Esophagus (tissue), 2 donors: ENCODE measurements around the gene ELP1. TPM values are rescaled to one million over a fixed set of nuclear protein-coding genes. Genes with fewer than 3 reads are reported as not detected.
"Not testable (repeated sequence)": the region's sequence is repeated elsewhere in the genome, so short reads cannot be mapped to it uniquely, and the experiment has no call there.

ENCODE experiments used
- H3K27ac ChIP-seq, 2 donors: one replicate each; pipeline ENCODE4 v1.5.1; 2013; ENCODE audit warnings: low read depth in 2 of 2, mild to moderate bottlenecking in 2 of 2, inconsistent platforms in 1 of 2, low read length in 1 of 2, moderate library complexity in 1 of 2
- H3K27me3 ChIP-seq, 2 donors: one replicate each; pipeline ENCODE4 v1.6.1; 2013; ENCODE audit warnings: low read length in 2 of 2, control low read depth in 1 of 2, mild to moderate bottlenecking in 1 of 2; ENCODE audit not compliant: insufficient read depth in 2 of 2, control insufficient read depth in 1 of 2
- H3K36me3 ChIP-seq, 2 donors: one replicate each; pipeline ENCODE4 v1.6.1; 2013; ENCODE audit warnings: low read length in 1 of 2; ENCODE audit not compliant: control insufficient read depth in 2 of 2, insufficient read depth in 2 of 2
- H3K4me1 ChIP-seq, 2 donors: one replicate each; pipeline ENCODE4 v1.6.1; 2013; ENCODE audit warnings: low read length in 1 of 2; ENCODE audit not compliant: control insufficient read depth in 2 of 2, insufficient read depth in 2 of 2
- H3K4me3 ChIP-seq, 2 donors: one replicate each; pipeline ENCODE4 v1.5.1; 2013; ENCODE audit warnings: low read length in 2 of 2, mild to moderate bottlenecking in 2 of 2, low read depth in 1 of 2, moderate library complexity in 1 of 2
- H3K9me3 ChIP-seq, 2 donors: one replicate each; pipeline ENCODE4 v1.6.1; 2013; ENCODE audit warnings: mild to moderate bottlenecking in 2 of 2, low read depth in 1 of 2, low read length in 1 of 2, moderate library complexity in 1 of 2; ENCODE audit not compliant: control insufficient read depth in 2 of 2, insufficient read depth in 1 of 2
- WGBS, 2 donors: extraction: QIAGEN DNeasy Blood & Tissue Kit; methylation state at CpG; one replicate each; pipeline ENCODE4 v1.1.7; 2013; 5-methylcytosine and 5-hydroxymethylcytosine counted together
- polyA plus RNA-seq, 2 donors: library from polyadenylated mRNA; stranded (reverse); fragments of 200-250 nt; gene quantifications; one replicate each; pipeline ENCODE4 v1.2.3, GENCODE V29; 2013
- donor health status: healthy with polysubstance abuse.
- donor health status: Bipolar disorder and iron deficiency.

ELP1 gene
- polyA plus RNA-seq, 2 donors: 8.9 to 9.5 TPM

GRCh38 chr9:108937561-108938305, 3.8 kb upstream of the ELP1 start:
- H3K4me3 ChIP-seq: no peak overlapping the region
- H3K9me3 ChIP-seq: no peaks in the 10 kb centered on the region
- 83 to 87% methylated on average over 5 of the region's 5 CpGs for WGBS, 2 donors
- H3K36me3 ChIP-seq: peaks cover 0 to 3% of the 10 kb centered on the region in 2 donors
- H3K27ac ChIP-seq: no peak overlapping the region
- H3K4me1 ChIP-seq: no peaks in the 10 kb centered on the region
- H3K27me3 ChIP-seq: no peaks in the 10 kb centered on the region

GRCh38 chr9:108934323-108934893, 484 bp upstream of the ELP1 start, which contains the start of gene ABITRAM:
Gene ABITRAM, plus strand, starts transcription at chr9:108934400. Its CDS starts 87 bp downstream, at chr9:108934487.
- WGBS, 2 donors: 0 to 1% methylated on average over 47 of the region's 47 CpGs
- Histone ChIP-seq H3K4me1 (no peaks in the 10 kb centered on the region), H3K27ac (peak within 1 kb of the TSS; percentile 88 to 92), H3K4me3 (peak within 1 kb of the TSS; percentile 68 to 73), H3K27me3 (no peaks in the 10 kb centered on the region), H3K36me3 (no peaks in the 10 kb centered on the region), H3K9me3 (no peaks in the 10 kb centered on the region)

DNA sequence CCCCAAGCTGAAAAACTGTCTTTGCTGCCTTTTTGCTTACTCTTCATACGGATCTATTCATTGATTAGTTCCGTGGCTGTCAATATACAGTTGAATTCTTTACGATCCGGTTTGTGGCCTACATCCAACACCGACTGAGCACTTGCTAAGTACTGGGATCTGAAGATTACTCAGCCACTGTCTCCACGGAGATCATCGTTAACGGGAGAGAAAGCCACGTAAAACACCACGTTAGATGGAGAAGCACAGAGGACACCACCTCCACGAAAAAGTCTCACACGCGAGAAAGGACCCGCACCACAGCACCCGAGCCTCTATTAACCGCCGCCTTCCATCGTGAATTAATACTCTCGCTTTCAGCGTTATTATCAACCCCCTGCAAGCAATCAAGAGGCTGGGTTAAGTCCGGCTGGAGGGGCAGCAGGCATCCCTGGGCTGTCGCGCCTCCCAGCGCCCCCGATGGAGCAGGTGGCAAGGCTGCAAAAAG, 650 bp downstream of the ELP1 start:
- Histone ChIP-seq H3K27ac (peak overlapping the region; percentile 88 to 92), H3K9me3 (no peaks in the 10 kb centered on the region), H3K4me1 (no peaks in the 10 kb centered on the region), H3K4me3 (peak overlapping the region; percentile 68 to 73), H3K27me3 (no peaks in the 10 kb centered on the region), H3K36me3 (no peaks in the 10 kb centered on the region)
- WGBS, 2 donors: 0 to 1% methylated on average over 25 of the region's 25 CpGs

GRCh38 chr9:108928386-108928785, 5.5 kb downstream of the ELP1 start:
- Histone ChIP-seq H3K36me3 (peaks cover 4 to 15% of the 10 kb centered on the region in 2 donors), H3K4me3 (no peak overlapping the region), H3K9me3 (peaks cover 0 to 2% of the 10 kb centered on the region in 2 donors), H3K4me1 (no peaks in the 10 kb centered on the region), H3K27me3 (no peaks in the 10 kb centered on the region), H3K27ac (no peak overlapping the region)
- 78 to 92% methylated on average over 2 of the region's 2 CpGs for WGBS, 2 donors

DNA sequence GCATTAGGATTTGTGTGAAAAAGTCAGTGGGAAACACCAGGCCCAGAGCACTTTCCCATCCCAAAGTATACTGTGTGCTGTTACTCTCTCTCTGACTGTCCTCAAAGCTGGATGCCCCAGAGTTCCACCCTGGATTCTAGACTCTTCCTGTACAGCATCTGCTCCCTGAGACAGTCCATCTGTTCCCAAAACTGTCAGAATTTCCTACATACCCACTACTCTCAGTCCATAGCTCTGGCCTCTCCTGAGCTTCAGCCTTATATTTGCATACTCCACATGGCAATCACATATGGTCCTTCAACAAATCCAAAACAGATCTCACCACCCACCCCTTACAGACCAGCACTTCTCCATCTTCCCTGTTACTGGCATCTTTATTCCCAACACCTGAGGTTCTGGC, 9.5 kb downstream of the ELP1 start:
- H3K36me3 ChIP-seq: peaks cover 8 to 17% of the 10 kb centered on the region in 2 donors
- peaks cover 0 to 2% of the 10 kb centered on the region in 2 donors for H3K9me3 ChIP-seq
- no peak overlapping the region for H3K27ac ChIP-seq
- H3K27me3 ChIP-seq: no peaks in the 10 kb centered on the region
- no peak overlapping the region for H3K4me3 ChIP-seq
- no peaks in the 10 kb centered on the region for H3K4me1 ChIP-seq

GRCh38 chr9:108921200-108921599, 12.7 kb downstream of the ELP1 start:
- Histone ChIP-seq H3K27ac (no peak overlapping the region), H3K4me3 (no peak overlapping the region), H3K4me1 (no peaks in the 10 kb centered on the region), H3K27me3 (no peaks in the 10 kb centered on the region), H3K9me3 (peaks cover 0 to 2% of the 10 kb centered on the region in 2 donors), H3K36me3 (peaks cover 8 to 15% of the 10 kb centered on the region in 2 donors)
- WGBS, 2 donors: 89 to 95% methylated on average over 1 of the region's 1 CpG

DNA sequence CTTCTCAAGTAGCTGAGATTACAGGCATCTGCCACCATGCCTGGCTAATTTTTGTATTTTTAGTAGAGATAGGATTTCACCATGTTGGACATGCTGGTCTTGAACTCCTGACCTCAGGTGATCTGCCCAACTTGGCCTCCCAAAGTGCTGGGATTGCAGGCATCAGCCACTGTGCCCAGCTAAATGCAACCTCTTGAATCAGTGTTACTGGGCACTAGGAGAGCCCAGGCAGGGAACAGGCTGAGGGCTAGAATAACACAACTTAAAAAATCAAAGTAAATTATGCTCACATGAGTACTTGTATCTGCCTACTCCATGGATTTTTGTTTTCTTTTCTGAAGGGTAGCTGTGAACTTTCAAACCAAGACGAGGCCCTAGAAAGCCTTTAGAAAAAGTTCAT, 13.5 kb downstream of the ELP1 start:
- WGBS, 2 donors: 97 to 98% methylated on average over 1 of the region's 1 CpG
- H3K4me1 ChIP-seq, H3K9me3 ChIP-seq, H3K27ac ChIP-seq, H3K27me3 ChIP-seq, H3K4me3 ChIP-seq: not testable (repeated sequence)
- H3K36me3 ChIP-seq: peaks cover 8 to 14% of the 10 kb centered on the region in 2 donors

DNA sequence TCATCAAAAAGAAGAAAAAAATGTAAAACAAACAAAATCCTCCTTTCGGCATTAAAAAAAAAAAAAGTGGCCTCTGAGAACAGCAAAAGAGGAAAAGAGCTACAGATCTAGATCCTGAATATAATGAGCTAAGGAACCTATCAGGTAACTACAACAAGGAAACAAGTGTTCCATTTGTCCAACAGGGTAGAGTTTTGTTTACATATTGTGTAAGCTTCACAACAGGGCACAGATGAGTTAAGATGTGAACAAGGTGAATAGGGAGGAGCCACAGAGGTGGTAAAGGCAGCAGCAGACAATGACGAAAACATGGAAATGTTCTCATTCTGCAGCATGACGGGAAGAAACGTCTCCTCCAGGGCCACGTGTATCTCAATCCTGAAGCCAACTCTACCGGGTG, 14.4 kb downstream of the ELP1 start:
- whole genome bisulfite sequencing, 2 donors: 84 to 95% methylated on average over 6 of the region's 6 CpGs
- H3K9me3 ChIP-seq: peaks cover 0 to 2% of the 10 kb centered on the region in 2 donors
- no peak overlapping the region for H3K27ac ChIP-seq
- no peaks in the 10 kb centered on the region for H3K27me3 ChIP-seq
- no peaks in the 10 kb centered on the region for H3K4me1 ChIP-seq
- peaks cover 8 to 9% of the 10 kb centered on the region in 2 donors for H3K36me3 ChIP-seq
- no peak overlapping the region for H3K4me3 ChIP-seq

DNA sequence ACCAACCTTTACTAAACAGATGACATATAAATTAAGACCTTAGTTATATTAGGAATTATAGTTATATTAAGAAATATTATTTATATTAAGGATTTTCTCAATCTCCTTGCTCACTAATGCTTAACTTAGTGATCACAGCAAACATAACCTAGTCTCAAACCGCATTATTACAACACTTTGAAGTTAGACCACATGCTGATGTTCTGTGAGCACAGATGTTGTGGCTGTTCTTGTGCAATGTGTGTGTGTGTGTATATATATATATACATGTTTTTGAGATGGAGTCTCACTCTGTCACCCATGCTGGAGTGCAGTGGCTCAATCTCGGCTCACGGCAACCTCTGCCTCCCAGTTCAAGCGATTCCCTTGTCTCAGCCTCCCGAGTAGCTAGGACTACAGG, 20.5 kb downstream of the ELP1 start:
- no peak overlapping the region for H3K27ac ChIP-seq
- no peaks in the 10 kb centered on the region for H3K27me3 ChIP-seq
- H3K4me1 ChIP-seq: no peaks in the 10 kb centered on the region
- 93 to 94% methylated on average over 5 of the region's 5 CpGs for WGBS, 2 donors
- peaks cover 6 to 15% of the 10 kb centered on the region in 2 donors for H3K36me3 ChIP-seq
- no peak overlapping the region for H3K4me3 ChIP-seq
- no peaks in the 10 kb centered on the region for H3K9me3 ChIP-seq
